HepG2 (cell line): ENCODE results near the gene RHOBTB3. TPM values are rescaled to one million over a fixed set of nuclear protein-coding genes. Genes with fewer than 3 reads are reported as not detected.

Source experiments
- ARHGAP35 ChIP-seq: sonication (generic); formaldehyde crosslinking; IDR thresholded peaks from 2 replicates; pipeline ENCODE4 v1.9.0; 2022; ENCODE audit warnings: mild to moderate bottlenecking, inconsistent platforms, moderate library complexity, missing genetic modification reagents, borderline replicate concordance
- ATF3 ChIP-seq: sonication (generic); formaldehyde crosslinking; IDR thresholded peaks from 2 replicates; pipeline ENCODE4 v1.4.0; 2020; ENCODE audit warnings: missing genetic modification reagents
- BATF2 ChIP-seq: sonication (generic); formaldehyde crosslinking; IDR thresholded peaks from 2 replicates; pipeline ENCODE4 v1.8.0; 2022; ENCODE audit warnings: mild to moderate bottlenecking, missing genetic modification reagents, moderate library complexity
- ERF ChIP-seq: IDR thresholded peaks from 2 replicates; pipeline ENCODE4 v1.6.1; 2018; ENCODE audit warnings: missing biosample characterization, missing genetic modification reagents
- IRF2 ChIP-seq: IDR thresholded peaks from 2 replicates; pipeline ENCODE4 v1.6.1; 2018; ENCODE audit warnings: missing genetic modification reagents, missing compliant biosample characterization
- KLF12 ChIP-seq: sonication (generic); formaldehyde crosslinking; IDR thresholded peaks from 2 replicates; pipeline ENCODE4 v1.4.0; 2020; ENCODE audit warnings: missing genetic modification reagents, borderline replicate concordance
- MLX ChIP-seq: IDR thresholded peaks from 2 replicates; pipeline ENCODE4 v1.6.1; 2016
- SOX13 ChIP-seq, 3 experiments: fragments of 450-650 bp in 1 of 3; sonication (generic) in 1 of 3; formaldehyde crosslinking in 1 of 3; IDR thresholded peaks in 2 of 3; conservative IDR thresholded peaks in 1 of 3; 2 replicates each; pipeline versions ENCODE4 v1.5.0 to v1.6.1; 2016 to 2020; ENCODE audit warnings: antibody characterized with exemption in 1 of 3, mild to moderate bottlenecking in 1 of 3, missing compliant biosample characterization in 1 of 3, missing genetic modification reagents in 1 of 3, moderate library complexity in 1 of 3
- SP5 ChIP-seq: IDR thresholded peaks from 2 replicates; pipeline ENCODE4 v1.6.1; 2016; ENCODE audit warnings: low read depth, borderline replicate concordance
- TCF7L2 ChIP-seq: IDR thresholded peaks from 2 replicates; pipeline ENCODE4 v1.6.1; 2011; ENCODE audit warnings: mild to moderate bottlenecking, low read depth, low read length, moderate library complexity
- THAP7 ChIP-seq: sonication (generic); formaldehyde crosslinking; IDR thresholded peaks from 2 replicates; pipeline ENCODE4 v1.8.1; 2023; ENCODE audit warnings: mild to moderate bottlenecking, missing genetic modification reagents
- U2AF2 ChIP-seq: fragments of 200-400 bp; formaldehyde crosslinking; IDR thresholded peaks from 2 replicates; pipeline ENCODE4 v1.6.1; 2017; ENCODE audit warnings: low read depth, mild to moderate bottlenecking, low read length
- ZBTB33 ChIP-seq: sonication (generic); formaldehyde crosslinking; IDR thresholded peaks from 2 replicates; pipeline ENCODE4 v1.4.0; 2020; ENCODE audit warnings: missing genetic modification reagents
- ZNF180 ChIP-seq: sonication (generic); formaldehyde crosslinking; IDR thresholded peaks from 2 replicates; pipeline ENCODE4 v1.4.0; 2020; ENCODE audit warnings: low read depth, missing genetic modification reagents, borderline replicate concordance
- ZNF367 ChIP-seq: sonication (generic); formaldehyde crosslinking; IDR thresholded peaks from 2 replicates; pipeline ENCODE4 v1.4.0; 2020; ENCODE audit warnings: missing genetic modification reagents, borderline replicate concordance
- ZNF510 ChIP-seq: sonication (generic); formaldehyde crosslinking; IDR thresholded peaks from 2 replicates; pipeline ENCODE4 v1.4.0; 2020; ENCODE audit warnings: low read depth, mild to moderate bottlenecking, missing genetic modification reagents
- ZNF557 ChIP-seq: sonication (generic); formaldehyde crosslinking; IDR thresholded peaks from 2 replicates; pipeline ENCODE4 v1.4.0; 2020; ENCODE audit warnings: missing genetic modification reagents
- ZNF567 ChIP-seq: sonication (generic); formaldehyde crosslinking; IDR thresholded peaks from 2 replicates; pipeline ENCODE4 v1.8.1; 2023; ENCODE audit warnings: mild to moderate bottlenecking, missing genetic modification reagents, borderline replicate concordance
- ZNF597 ChIP-seq: sonication (generic); formaldehyde crosslinking; IDR thresholded peaks from 2 replicates; pipeline ENCODE4 v1.5.0; 2020; ENCODE audit warnings: missing genetic modification reagents
- ZNF777 ChIP-seq: sonication (generic); formaldehyde crosslinking; IDR thresholded peaks from 2 replicates; pipeline ENCODE4 v1.4.0; 2020; ENCODE audit warnings: missing genetic modification reagents
- ZNF850 ChIP-seq: sonication (generic); formaldehyde crosslinking; conservative IDR thresholded peaks from 2 replicates; pipeline ENCODE4 v1.9.0; 2021; ENCODE audit warnings: mild to moderate bottlenecking, missing genetic modification reagents
- ZNF878 ChIP-seq: sonication (generic); formaldehyde crosslinking; IDR thresholded peaks from 2 replicates; pipeline ENCODE4 v1.8.1; 2023; ENCODE audit warnings: mild to moderate bottlenecking, missing genetic modification reagents, moderate library complexity
- ZSCAN9 ChIP-seq: IDR thresholded peaks from 2 replicates; pipeline ENCODE4 v1.6.1; 2016; ENCODE audit warnings: borderline replicate concordance
- polyA plus RNA-seq, 8 experiments: library from polyadenylated mRNA; depleted of rRNA in 3 of 8; stranded (reverse) in 7 of 8; unstranded in 1 of 8; fragments of >200 nt; fragmentation: Illumina TruSeq in 4 of 8; extraction: Trizol in 4 of 8; gene quantifications; 2 replicates each; pipeline versions ENCODE4 v1.2.1 to v1.2.3, GENCODE V29; 2011 to 2016; ENCODE audit warnings: low read depth in 4 of 8, missing spikeins in 1 of 8, mixed read lengths in 1 of 8; ENCODE audit not compliant: insufficient read depth in 1 of 8
- total RNA-seq, 5 experiments: library from RNA; depleted of rRNA; stranded (reverse); fragments of >200 nt; fragmentation: Illumina TruSeq; extraction: Trizol; gene quantifications; 2 replicates each; pipeline ENCODE4 v1.2.3, GENCODE V29; 2016; ENCODE audit warnings: low read depth in 1 of 5

Gene RHOBTB3
- total and polyA plus RNA-seq, 2 of the 13 experiments (the other 11 are each of a cell fraction or from before 2014, with no cell fraction given), result 31.6 to 35.4 TPM

- TF ChIP-seq ZBTB33 (CRISPR knock-in tag) (no peak), KLF12 (CRISPR knock-in tag) (no peak), ZNF567 (CRISPR knock-in tag) (no peak), ZNF777 (CRISPR knock-in tag) (no peak), ZSCAN9 (CRISPR knock-in tag) (no peak), TCF7L2 (no peak), U2AF2 (no peak), ZNF557 (CRISPR knock-in tag) (no peak), BATF2 (CRISPR knock-in tag) (no peak), ZNF367 (CRISPR knock-in tag) (no peak), ZNF850 (CRISPR knock-in tag) (no peak), THAP7 (CRISPR knock-in tag) (no peak), SP5 (CRISPR knock-in tag) (no peak), ZNF510 (no peak), ZNF878 (no peak), ATF3 (CRISPR knock-in tag) (no peak), MLX (CRISPR knock-in tag) (no peak), ZNF180 (no peak), ERF (CRISPR knock-in tag) (peak; percentile 32; the same call in 1 of the 2 replicates), SOX13 (IDR thresholded peaks at IDR 0.05) (no peak), SOX13 (CRISPR knock-in tag; conservative IDR thresholded peaks at IDR 0.05 in 1 of 2, IDR thresholded peaks at IDR 0.05 in 1 of 2) (peak in 1 of 2 experiments; percentile 36; a peak in 1 of 4 replicates), IRF2 (CRISPR knock-in tag) (no peak), ARHGAP35 (no peak), ZNF597 (CRISPR knock-in tag) (no peak)
Measured at GRCh38 chr5:95770830-95771708, 39.9 kb downstream of the RHOBTB3 start (continued).
